ENCODE measurements around the gene RBM42. TPM values are rescaled to one million over a fixed set of nuclear protein-coding genes. Genes with fewer than 3 reads are reported as not detected.

Gene RBM42, protein sequence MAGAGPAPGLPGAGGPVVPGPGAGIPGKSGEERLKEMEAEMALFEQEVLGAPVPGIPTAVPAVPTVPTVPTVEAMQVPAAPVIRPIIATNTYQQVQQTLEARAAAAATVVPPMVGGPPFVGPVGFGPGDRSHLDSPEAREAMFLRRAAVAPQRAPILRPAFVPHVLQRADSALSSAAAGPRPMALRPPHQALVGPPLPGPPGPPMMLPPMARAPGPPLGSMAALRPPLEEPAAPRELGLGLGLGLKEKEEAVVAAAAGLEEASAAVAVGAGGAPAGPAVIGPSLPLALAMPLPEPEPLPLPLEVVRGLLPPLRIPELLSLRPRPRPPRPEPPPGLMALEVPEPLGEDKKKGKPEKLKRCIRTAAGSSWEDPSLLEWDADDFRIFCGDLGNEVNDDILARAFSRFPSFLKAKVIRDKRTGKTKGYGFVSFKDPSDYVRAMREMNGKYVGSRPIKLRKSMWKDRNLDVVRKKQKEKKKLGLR
- 92.3 and 98.7 TPM in 2 replicates for total RNA-seq

DNA sequence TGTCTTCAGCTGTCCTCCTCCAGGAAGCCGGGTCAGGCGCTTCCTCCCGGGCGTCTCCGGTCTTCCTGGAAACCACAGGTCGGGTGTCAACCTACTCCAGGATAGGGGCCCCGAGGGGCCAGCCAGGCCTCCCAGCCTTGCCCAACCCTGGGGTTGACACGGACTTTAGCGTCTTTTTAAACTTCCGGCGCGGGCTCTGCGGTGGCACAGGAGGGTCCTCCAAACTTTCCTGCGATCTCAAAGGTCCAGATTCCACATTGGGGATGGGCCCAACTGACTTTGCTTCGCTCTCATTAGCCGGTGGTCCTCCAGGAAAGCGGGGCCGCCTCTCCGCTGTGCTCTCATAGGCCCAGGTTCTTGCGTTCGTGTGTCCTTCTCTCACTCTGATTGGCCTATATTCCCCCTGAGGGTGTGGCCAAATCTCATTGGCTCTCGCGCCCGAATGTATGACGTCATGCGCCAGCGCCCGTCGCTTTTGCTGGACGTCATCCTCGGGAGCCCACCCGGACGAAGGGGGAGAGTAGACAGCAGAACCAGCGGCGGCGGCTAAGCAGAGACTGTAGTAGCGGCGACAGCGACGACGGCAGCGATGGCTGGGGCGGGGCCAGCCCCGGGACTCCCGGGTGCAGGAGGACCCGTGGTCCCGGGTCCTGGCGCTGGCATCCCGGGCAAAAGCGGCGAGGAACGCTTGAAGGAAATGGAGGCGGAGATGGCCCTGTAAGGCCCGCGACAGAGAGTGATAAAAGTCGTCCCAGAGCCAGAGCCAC is at the start of gene RBM42:
RBM42 (plus strand) TSS at position 472 of the 767 bp plus-strand sequence; CDS start at position 590, 118 bp downstream.

DNA sequence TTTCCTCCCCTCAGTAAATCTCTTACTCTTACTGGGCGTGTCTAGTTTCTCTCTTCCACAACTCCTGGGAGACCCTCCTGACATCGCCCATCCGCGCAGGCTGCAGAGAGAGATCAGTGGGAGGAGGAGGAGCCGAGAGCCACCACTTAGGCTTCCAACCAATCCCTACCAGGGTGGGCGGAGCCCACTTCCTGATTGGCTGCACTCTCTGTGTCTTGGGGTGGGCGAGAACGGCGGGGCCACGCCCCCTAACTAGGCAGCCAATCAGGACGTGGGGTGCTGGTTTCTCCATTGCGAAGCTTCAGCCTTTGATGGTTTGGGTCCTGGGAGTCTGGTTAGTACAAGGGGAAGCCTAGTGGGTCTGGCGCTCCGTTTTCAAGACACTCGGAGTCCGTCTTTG is 43.0 kb upstream of the RBM42 start, which contains the start of gene PMIS2:
PMIS2 (plus strand) TSS at position 326 of the 400 bp plus-strand sequence. CDS start 87 bp downstream, outside the sequence.

DNA sequence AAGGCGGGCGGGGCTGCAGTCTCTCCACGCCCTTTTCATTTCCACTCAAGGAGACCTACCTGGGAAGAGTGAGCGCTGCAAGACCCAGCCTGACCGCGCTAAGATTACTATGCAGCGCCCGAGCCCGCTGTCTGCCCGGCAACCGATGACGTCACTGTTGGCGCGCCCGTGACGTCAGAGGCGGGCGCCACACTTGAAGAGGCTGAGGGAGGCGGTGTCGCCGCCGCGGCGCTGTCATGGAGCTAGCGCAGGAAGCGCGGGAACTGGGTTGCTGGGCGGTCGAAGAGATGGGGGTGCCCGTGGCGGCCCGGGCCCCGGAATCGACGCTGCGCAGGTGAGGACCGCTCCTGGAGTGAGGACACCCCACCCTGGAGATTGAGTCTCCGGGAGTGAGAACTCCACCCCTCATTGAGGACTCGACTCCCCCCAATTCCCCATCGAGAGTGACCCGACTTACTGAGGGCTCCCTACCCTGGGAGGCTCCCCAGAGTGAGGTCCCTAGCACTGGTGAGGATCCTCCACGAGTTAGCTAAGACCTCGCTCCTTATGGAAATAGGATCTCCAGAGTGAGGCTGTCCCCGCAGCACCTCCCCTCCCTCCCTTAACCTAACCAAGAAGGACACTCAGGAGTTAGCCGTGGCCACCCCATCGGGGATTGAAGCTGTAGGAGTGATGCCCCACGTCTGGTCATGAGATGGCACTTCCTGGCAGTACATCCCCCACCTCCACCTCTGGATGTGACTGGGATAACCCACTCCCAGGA is 16.1 kb upstream of the RBM42 start, which contains the start of gene HAUS5:
HAUS5 (plus strand) TSS at position 177 of the 763 bp plus-strand sequence; CDS start at position 237, 60 bp downstream.

DNA sequence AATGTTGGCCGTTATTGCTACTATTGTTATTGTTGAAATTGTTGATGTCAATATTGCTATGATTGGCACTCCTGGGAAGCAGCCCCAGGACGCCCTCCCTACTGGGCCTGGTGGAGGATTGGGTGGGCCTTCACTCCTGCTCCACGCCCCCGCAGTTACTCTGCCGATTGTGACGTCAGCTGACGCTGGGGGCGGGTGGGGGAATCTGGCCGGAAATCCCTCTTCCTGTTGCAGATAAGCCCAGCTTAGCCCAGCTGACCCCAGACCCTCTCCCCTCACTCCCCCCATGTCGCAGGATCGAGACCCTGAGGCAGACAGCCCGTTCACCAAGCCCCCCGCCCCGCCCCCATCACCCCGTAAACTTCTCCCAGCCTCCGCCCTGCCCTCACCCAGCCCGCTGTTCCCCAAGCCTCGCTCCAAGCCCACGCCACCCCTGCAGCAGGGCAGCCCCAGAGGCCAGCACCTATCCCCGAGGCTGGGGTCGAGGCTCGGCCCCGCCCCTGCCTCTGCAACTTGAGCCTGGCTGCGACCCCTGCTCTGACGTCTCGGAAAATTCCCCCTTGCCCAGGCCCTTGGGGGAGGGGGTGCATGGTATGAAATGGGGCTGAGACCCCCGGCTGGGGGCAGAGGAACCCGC is 12.8 kb downstream of the RBM42 start, which contains the start of gene ETV2:
ETV2 (plus strand) TSS at position 231 of the 637 bp plus-strand sequence. CDS start 716 bp downstream, outside the sequence.

DNA sequence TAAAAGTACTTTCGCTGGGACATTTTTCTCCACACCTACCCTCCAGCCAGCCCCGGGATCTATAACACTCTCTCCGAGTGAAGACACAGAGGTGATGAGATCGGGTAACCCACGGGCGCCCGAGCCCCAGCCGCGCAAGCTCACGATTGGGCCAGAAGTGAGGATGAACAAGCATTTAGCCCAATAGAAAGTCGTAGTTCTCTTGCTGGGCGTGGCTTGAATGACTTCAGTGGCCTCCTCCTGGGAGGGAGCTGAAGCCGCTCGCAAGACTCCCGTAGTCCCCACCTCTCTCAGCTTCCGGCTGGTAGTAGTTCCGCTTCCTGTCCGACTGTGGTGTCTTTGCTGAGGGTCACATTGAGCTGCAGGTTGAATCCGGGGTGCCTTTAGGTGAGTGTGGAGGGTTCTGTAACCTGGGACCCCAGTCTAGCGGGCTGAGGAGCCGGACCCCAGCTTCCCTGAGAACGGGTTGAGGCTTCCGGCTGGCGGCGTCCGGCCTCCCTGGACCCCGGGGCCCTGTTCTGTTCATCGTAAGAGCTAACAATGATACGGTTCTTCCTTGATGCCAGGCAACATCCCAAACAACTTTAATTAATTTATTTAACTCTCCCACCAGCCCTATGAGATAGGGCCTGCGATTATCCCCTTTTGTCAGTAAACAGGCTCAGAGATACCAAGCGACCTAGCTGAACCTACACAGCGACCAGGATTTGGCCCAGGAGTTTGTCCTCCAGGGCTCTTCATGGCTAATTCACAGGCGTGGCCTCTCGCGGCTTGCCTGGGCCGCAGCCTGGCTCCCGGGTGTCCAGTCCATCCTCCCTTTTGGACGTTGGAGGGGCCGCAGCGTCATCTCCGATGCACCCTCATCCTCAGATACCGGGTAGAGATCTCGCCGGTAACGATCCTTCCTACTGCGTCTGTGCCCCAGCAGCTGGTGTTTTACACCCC is 19.5 kb downstream of the RBM42 start, which contains the start of gene COX6B1:
COX6B1 (plus strand) TSS at position 307 of the 945 bp plus-strand sequence. CDS start 2,921 bp downstream, outside the sequence.

DNA sequence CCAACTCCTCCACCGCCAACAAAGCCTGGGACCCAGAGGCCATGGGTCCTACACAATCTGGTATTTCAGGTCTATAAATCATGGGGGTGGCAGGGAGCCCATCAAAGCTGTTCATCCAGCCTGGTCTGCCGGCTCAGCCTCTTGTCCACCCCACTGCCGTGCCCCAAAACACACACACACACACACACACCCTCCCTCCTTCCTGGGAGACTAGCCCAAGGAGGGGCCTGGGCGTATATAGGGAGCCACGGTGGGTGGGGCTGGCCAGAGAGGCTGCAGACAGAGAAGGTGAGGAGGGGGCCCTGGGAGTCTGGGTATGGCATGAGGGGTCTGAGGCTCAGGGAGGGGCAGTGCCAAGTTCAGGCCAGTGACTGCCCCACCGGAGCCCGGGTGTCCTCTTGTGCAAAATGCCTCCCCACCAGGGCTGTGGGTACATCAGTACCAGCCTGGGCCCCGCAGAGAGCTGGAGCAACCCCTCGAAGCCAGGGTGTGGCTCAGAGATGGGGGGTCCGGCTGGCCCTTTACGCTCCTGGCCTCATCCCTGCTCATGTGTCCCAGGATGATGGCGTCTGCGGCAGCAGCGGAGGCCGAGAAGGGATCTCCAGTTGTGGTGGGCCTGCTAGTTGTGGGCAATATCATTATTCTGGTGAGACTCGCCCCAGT is 37.5 kb downstream of the RBM42 start, which contains the start of gene UPK1A:
UPK1A (plus strand) TSS at position 267 of the 663 bp plus-strand sequence; CDS start at position 563, 296 bp downstream.

Other genes starting within 250 kb of the RBM42 start
- gene FFAR2, start 180.8 kb upstream of the RBM42 start, total RNA-seq: not detected in 2 replicates
- gene KRTDAP, start 138.6 kb upstream of the RBM42 start, total RNA-seq: not detected in 2 replicates
- gene DMKN, start 115.4 kb upstream of the RBM42 start, total RNA-seq: 11.0 and 12.1 TPM in 2 replicates
- gene SBSN, start 100.7 kb upstream of the RBM42 start, total RNA-seq: 1.4 and 3.9 TPM in 2 replicates
- gene GAPDHS, start 95.6 kb upstream of the RBM42 start, total RNA-seq: not detected in 2 replicates
- 94.5 and 116 TPM in 2 replicates for gene TMEM147, start 83.4 kb upstream of the RBM42 start, total RNA-seq
- not detected in 2 replicates for gene ATP4A, start 65.4 kb upstream of the RBM42 start, total RNA-seq
- not detected in 2 replicates for gene PMIS2, start 42.9 kb upstream of the RBM42 start, total RNA-seq
- gene HAUS5, start 16.3 kb upstream of the RBM42 start, total RNA-seq: 14.9 and 19.6 TPM in 2 replicates
- 1.4 TPM in 1 of 2 replicates, not detected in the other for gene ETV2, start 12.7 kb downstream of the RBM42 start, total RNA-seq
- 630 and 856 TPM in 2 replicates for gene COX6B1, start 19.3 kb downstream of the RBM42 start, total RNA-seq
- not detected in 2 replicates for gene UPK1A, start 37.5 kb downstream of the RBM42 start, total RNA-seq
- not detected in 2 replicates for gene ZBTB32, start 75.5 kb downstream of the RBM42 start, total RNA-seq
- gene KMT2B, start 89.0 kb downstream of the RBM42 start, total RNA-seq: 7.5 and 9.7 TPM in 2 replicates
- gene IGFLR1, start 113.4 kb downstream of the RBM42 start, total RNA-seq: 0.29 and 3.9 TPM in 2 replicates
- gene U2AF1L4, start 116.4 kb downstream of the RBM42 start, total RNA-seq: 4.8 and 6.1 TPM in 2 replicates
- 58.7 and 68.6 TPM in 2 replicates for gene PSENEN, start 116.6 kb downstream of the RBM42 start, total RNA-seq
- 16.0 and 19.6 TPM in 2 replicates for gene LIN37, start 119.5 kb downstream of the RBM42 start, total RNA-seq
- gene HSPB6, start 128.0 kb downstream of the RBM42 start, total RNA-seq: 25.7 and 41.2 TPM in 2 replicates
- 10.5 and 11.5 TPM in 2 replicates for gene PROSER3, start 129.1 kb downstream of the RBM42 start, total RNA-seq
- gene ARHGAP33, start 146.5 kb downstream of the RBM42 start, total RNA-seq: 1.4 and 9.9 TPM in 2 replicates
- not detected in 2 replicates for gene PRODH2, start 183.8 kb downstream of the RBM42 start, total RNA-seq
- not detected in 2 replicates for gene NPHS1, start 223.5 kb downstream of the RBM42 start, total RNA-seq
- gene KIRREL2, start 227.9 kb downstream of the RBM42 start, total RNA-seq: 0.86 TPM in 1 of 2 replicates, not detected in the other
- 18.4 and 45.8 TPM in 2 replicates for gene APLP1, start 239.5 kb downstream of the RBM42 start, total RNA-seq

All from myometrial cell (primary cell).